SK-N-SH (cell line): ENCODE results near the gene GCC1.

Source experiments
- CHD2 ChIP-seq: fragments of 150-350 bp; IDR thresholded peaks from 2 replicates; pipeline ENCODE4 v1.6.1; 2018; ENCODE audit warnings: low read length; ENCODE audit not compliant: partially characterized antibody
- EZH2phosphoT487 ChIP-seq: fragments of 200-600 bp; sonication (generic); IDR thresholded peaks from 2 replicates; pipeline ENCODE4 v1.6.1; 2017; ENCODE audit warnings: low read depth, mixed run types, mild to moderate bottlenecking, antibody characterized with exemption, moderate library complexity, borderline replicate concordance
- JUND ChIP-seq: IDR thresholded peaks from 2 replicates; pipeline ENCODE4 v1.4.0; 2012
- SIN3A ChIP-seq: IDR thresholded peaks from 2 replicates; pipeline ENCODE4 v1.6.1; 2012; ENCODE audit warnings: low read depth, mild to moderate bottlenecking, low read length, moderate library complexity, borderline replicate concordance
- TAF1 ChIP-seq: IDR thresholded peaks from 2 replicates; pipeline ENCODE4 v1.6.1; 2012; ENCODE audit warnings: low read depth, mild to moderate bottlenecking, low read length, moderate library complexity, borderline replicate concordance
- TEAD4 ChIP-seq: IDR thresholded peaks from 2 replicates; pipeline ENCODE4 v1.4.0; 2012; ENCODE audit warnings: mild to moderate bottlenecking, borderline replicate concordance; ENCODE audit not compliant: insufficient read depth
- TF ChIP-seq, protein P1 (sequence below): fragments of 200-600 bp; sonication (generic); IDR thresholded peaks from 2 replicates; pipeline ENCODE4 v1.6.1; 2017; ENCODE audit warnings: antibody characterized with exemption, mild to moderate bottlenecking, moderate library complexity
- TF ChIP-seq, protein P2 (sequence below): fragments of 150-350 bp; IDR thresholded peaks from 2 replicates; pipeline ENCODE4 v1.6.1; 2016; ENCODE audit warnings: mild to moderate bottlenecking, low read depth, low read length

DNA sequence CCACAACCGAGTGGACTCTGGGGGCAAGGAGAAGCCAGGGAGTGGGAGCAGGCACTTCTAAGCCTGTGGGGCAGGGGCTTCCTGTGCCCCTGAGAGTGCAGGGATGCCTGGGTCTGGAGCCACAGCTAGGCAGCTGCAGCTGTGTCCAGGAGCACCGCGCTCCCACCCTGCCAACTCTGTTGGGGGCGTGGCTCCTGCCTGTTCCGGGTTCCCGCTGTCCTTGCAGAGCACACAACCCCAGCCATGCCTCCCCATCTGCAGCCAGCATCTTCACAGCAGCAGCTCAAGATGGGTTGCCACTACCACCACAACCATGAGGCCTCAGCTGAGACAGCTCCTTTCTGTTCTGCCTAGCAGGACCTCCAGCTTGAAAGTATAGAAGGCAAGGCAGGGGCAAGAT is 23.9 kb upstream of the GCC1 start:
- TF ChIP-seq TAF1 (no peak), EZH2phosphoT487 (no peak), CHD2 (no peak), SIN3A (no peak), TEAD4 (no peak), JUND (no peak)
- TF ChIP-seq, protein P1, sequence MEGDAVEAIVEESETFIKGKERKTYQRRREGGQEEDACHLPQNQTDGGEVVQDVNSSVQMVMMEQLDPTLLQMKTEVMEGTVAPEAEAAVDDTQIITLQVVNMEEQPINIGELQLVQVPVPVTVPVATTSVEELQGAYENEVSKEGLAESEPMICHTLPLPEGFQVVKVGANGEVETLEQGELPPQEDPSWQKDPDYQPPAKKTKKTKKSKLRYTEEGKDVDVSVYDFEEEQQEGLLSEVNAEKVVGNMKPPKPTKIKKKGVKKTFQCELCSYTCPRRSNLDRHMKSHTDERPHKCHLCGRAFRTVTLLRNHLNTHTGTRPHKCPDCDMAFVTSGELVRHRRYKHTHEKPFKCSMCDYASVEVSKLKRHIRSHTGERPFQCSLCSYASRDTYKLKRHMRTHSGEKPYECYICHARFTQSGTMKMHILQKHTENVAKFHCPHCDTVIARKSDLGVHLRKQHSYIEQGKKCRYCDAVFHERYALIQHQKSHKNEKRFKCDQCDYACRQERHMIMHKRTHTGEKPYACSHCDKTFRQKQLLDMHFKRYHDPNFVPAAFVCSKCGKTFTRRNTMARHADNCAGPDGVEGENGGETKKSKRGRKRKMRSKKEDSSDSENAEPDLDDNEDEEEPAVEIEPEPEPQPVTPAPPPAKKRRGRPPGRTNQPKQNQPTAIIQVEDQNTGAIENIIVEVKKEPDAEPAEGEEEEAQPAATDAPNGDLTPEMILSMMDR, result no peak
- TF ChIP-seq, protein P2, sequence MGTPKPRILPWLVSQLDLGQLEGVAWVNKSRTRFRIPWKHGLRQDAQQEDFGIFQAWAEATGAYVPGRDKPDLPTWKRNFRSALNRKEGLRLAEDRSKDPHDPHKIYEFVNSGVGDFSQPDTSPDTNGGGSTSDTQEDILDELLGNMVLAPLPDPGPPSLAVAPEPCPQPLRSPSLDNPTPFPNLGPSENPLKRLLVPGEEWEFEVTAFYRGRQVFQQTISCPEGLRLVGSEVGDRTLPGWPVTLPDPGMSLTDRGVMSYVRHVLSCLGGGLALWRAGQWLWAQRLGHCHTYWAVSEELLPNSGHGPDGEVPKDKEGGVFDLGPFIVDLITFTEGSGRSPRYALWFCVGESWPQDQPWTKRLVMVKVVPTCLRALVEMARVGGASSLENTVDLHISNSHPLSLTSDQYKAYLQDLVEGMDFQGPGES, result no peak
